ENCODE results near the gene SENP8.

Gene SENP8

GRCh38 chr15:72167445-72167844 is 49.2 kb downstream of the SENP8 start:
- TF ChIP-seq EP300 (IDR thresholded peaks at IDR 0.05; ENCODE audit: borderline replicate concordance) (no peak), EGR1 (IDR thresholded peaks at IDR 0.05) (no peak), TEAD4 (IDR thresholded peaks at IDR 0.05) (no peak), USF1 (IDR thresholded peaks at IDR 0.05) (no peak), TAF1 (IDR thresholded peaks at IDR 0.05; ENCODE audit: low read depth) (no peak), REST (IDR thresholded peaks at IDR 0.05; ENCODE audit: low read depth) (no peak), RAD21 (IDR thresholded peaks at IDR 0.05; ENCODE audit: low read depth) (no peak), ZBTB7A (IDR thresholded peaks at IDR 0.05; ENCODE audit: low read depth) (no peak), FOXM1 (IDR thresholded peaks at IDR 0.05; ENCODE audit: borderline replicate concordance, low read depth) (no peak), CREB1 (IDR thresholded peaks at IDR 0.05; ENCODE audit: low read depth) (no peak), NFIC (IDR thresholded peaks at IDR 0.05) (no peak), CEBPB (IDR thresholded peaks at IDR 0.05) (no peak), YY1 (IDR thresholded peaks at IDR 0.05; ENCODE audit: low read depth) (no peak), MAX (IDR thresholded peaks at IDR 0.05) (no peak), TCF12 (IDR thresholded peaks at IDR 0.05; ENCODE audit: low read depth) (no peak)

- TF ChIP-seq MAX (IDR thresholded peaks at IDR 0.05): no peak
- TF ChIP-seq REST (IDR thresholded peaks at IDR 0.05; ENCODE audit: low read depth): no peak
- no peak for TF ChIP-seq USF1 (IDR thresholded peaks at IDR 0.05)
- TF ChIP-seq FOXM1 (IDR thresholded peaks at IDR 0.05; ENCODE audit: borderline replicate concordance, low read depth): no peak
- TF ChIP-seq TEAD4 (IDR thresholded peaks at IDR 0.05): no peak
These were observed 50.1 kb downstream of the SENP8 start for GRCh38 chr15:72168131-72168807.

GRCh38 chr15:72168808-72169190 is 50.6 kb downstream of the SENP8 start:
- no peak for TF ChIP-seq CREB1 (IDR thresholded peaks at IDR 0.05; ENCODE audit: low read depth)

- TF ChIP-seq EP300 (IDR thresholded peaks at IDR 0.05; ENCODE audit: borderline replicate concordance) (0 out of 2 replicates have a peak, but pooled peaks have one; percentile 12), NFIC (IDR thresholded peaks at IDR 0.05) (peak; percentile 58; the same call in 1 of the 2 replicates), MAX (IDR thresholded peaks at IDR 0.05) (peak; percentile 0; the same call in 1 of the 2 replicates), TAF1 (IDR thresholded peaks at IDR 0.05; ENCODE audit: low read depth) (0 out of 2 replicates have a peak, but pooled peaks have one; percentile 20), TCF12 (IDR thresholded peaks at IDR 0.05; ENCODE audit: low read depth) (0 out of 2 replicates have a peak, but pooled peaks have one; percentile 28), EGR1 (IDR thresholded peaks at IDR 0.05) (no peak), FOXM1 (IDR thresholded peaks at IDR 0.05; ENCODE audit: borderline replicate concordance, low read depth) (no peak), REST (IDR thresholded peaks at IDR 0.05; ENCODE audit: low read depth) (no peak), RAD21 (IDR thresholded peaks at IDR 0.05; ENCODE audit: low read depth) (peak; percentile 8; the same call in 1 of the 2 replicates), USF1 (IDR thresholded peaks at IDR 0.05) (peak; percentile 34; the same call in 1 of the 2 replicates), CEBPB (IDR thresholded peaks at IDR 0.05) (no peak)
These were observed 51.2 kb downstream of the SENP8 start for GRCh38 chr15:72169236-72169920.

Data from Ishikawa (cell line).